Stomach smooth muscle (tissue), 2 donors: ENCODE data around the gene DDR2.

Experiments used
- H3K27ac ChIP-seq: one replicate; pipeline ENCODE4 v1.7.0; 2013; ENCODE audit warnings: mild to moderate bottlenecking, low read length, inconsistent platforms
- H3K27me3 ChIP-seq, 2 donors: one replicate each; pipeline ENCODE4 v1.7.0; 2013; ENCODE audit warnings: low read length in 2 of 2; ENCODE audit not compliant: insufficient read depth in 2 of 2, control insufficient read depth in 1 of 2
- H3K36me3 ChIP-seq, 2 donors: one replicate each; pipeline ENCODE4 v1.7.0; 2013; ENCODE audit warnings: low read length in 2 of 2; ENCODE audit not compliant: control insufficient read depth in 2 of 2, insufficient read depth in 2 of 2
- H3K4me1 ChIP-seq: one replicate; pipeline ENCODE4 v1.7.0; 2013; ENCODE audit warnings: low read length; ENCODE audit not compliant: control insufficient read depth, insufficient read depth
- H3K4me3 ChIP-seq, 2 donors: one replicate each; pipeline ENCODE4 v1.7.0; 2013; ENCODE audit warnings: low read length in 2 of 2
- H3K9ac ChIP-seq, 2 donors: one replicate each; pipeline ENCODE4 v1.7.0; 2013; ENCODE audit warnings: low read length in 2 of 2, mild to moderate bottlenecking in 1 of 2
- H3K9me3 ChIP-seq, 2 donors: one replicate each; pipeline ENCODE4 v1.7.0; 2013; ENCODE audit warnings: low read length in 2 of 2; ENCODE audit not compliant: control insufficient read depth in 2 of 2
- donor health status: healthy.
- donor health status: Pancreatic carcinoma.

DDR2 gene

DNA sequence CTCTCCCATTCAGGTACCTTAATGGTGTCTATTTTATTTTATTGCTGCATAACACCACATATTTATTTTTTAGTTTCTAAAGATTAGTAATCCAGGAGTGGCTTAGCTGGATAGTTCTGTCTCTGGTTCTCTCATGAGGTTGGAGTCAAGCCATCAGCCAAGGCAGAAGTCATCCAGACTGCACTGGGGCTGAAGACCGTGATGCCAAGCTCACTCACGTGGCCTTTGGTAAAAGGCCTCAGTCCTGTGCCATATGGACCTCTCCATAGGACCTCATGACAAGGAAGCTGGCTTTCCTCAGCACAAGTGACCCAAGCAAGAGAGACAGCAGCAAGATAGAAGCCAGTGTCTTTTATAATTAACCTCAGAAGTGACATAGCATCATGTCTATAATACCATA lies 23.0 kb upstream of the DDR2 start:
- H3K4me3 ChIP-seq, result no peak overlapping the region
- no peaks in the 10 kb centered on the region for H3K27me3 ChIP-seq
- H3K9ac ChIP-seq, result no peak overlapping the region
- H3K27ac ChIP-seq, result no peak overlapping the region
- no peaks in the 10 kb centered on the region for H3K9me3 ChIP-seq
- H3K4me1 ChIP-seq, result peaks cover 11% of the 10 kb centered on the region
- H3K36me3 ChIP-seq, result peaks cover 0 to 5% of the 10 kb centered on the region in 2 donors

DNA sequence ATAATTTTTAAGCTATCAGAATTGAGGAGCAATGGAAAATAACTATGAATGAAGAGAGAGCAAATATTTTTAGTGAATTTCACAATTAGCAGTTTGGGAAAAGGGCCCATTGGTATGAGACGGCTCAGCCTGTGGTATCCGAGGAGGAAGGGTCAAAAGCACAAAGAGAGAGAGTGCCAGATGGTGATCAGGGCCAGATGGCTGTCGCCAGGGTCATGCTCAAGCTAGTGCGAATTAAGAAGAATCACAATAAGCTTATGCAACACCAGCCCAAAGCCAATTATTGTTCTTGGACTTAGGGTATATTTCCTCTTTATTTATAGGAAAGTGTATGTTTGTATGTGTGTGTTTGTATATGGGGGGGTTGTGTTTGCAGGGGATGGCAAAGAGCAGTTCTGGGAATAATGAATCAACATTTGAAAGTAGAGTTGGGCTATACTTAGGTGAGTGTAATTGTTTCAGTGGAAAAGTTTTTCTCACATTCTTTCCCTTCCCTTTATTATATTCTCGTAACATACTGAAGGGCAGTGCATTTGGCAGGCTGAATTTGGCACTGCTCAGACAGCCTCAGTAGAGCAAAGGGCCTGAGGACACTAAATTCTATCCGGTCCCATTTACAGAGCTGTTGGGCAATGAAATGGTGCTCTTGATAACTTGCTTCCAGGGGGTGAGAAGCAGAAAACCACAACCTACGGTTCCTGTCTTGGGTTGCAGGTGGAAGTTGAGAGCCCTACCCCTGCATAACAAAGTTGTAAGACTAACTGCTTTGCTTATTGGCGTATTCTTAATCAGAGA lies 19.5 kb upstream of the DDR2 start:
- H3K9me3 ChIP-seq, result peaks cover 0 to 16% of the 10 kb centered on the region in 2 donors
- peak overlapping the region; percentile 66 for H3K27ac ChIP-seq
- H3K4me3 ChIP-seq, result peak overlapping the region in 1 of 2 donors; percentile 12
- peaks cover 11% of the 10 kb centered on the region for H3K4me1 ChIP-seq
- H3K27me3 ChIP-seq, result no peaks in the 10 kb centered on the region
- peaks cover 0 to 5% of the 10 kb centered on the region in 2 donors for H3K36me3 ChIP-seq
- peak overlapping the region in 1 of 2 donors; percentile 56 for H3K9ac ChIP-seq

DNA sequence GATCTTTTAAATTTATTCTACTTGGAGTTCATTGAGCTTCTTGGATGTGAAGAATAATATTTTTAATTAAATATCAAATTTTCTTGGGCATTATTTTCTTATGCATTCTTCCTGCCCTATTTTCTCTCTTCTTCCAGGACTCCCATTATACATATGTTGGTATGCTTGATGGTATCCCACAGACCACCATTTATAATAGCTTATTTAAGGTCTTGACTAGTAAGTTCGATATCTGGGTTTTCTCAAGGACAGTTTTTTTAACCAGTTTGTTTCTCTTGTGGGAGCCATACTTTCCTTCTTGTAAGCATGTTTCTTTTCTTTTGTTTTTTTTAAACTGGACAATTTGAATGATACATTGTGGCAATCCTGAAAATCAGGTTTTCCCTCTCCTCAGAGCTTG lies 15.4 kb upstream of the DDR2 start:
- H3K4me1 ChIP-seq, result peaks cover 11% of the 10 kb centered on the region
- H3K4me3 ChIP-seq, result no peak overlapping the region
- no peak overlapping the region for H3K9ac ChIP-seq
- no peaks in the 10 kb centered on the region for H3K27me3 ChIP-seq
- H3K36me3 ChIP-seq, result no peaks in the 10 kb centered on the region
- H3K9me3 ChIP-seq, result peaks cover 0 to 16% of the 10 kb centered on the region in 2 donors
- no peak overlapping the region for H3K27ac ChIP-seq

DNA sequence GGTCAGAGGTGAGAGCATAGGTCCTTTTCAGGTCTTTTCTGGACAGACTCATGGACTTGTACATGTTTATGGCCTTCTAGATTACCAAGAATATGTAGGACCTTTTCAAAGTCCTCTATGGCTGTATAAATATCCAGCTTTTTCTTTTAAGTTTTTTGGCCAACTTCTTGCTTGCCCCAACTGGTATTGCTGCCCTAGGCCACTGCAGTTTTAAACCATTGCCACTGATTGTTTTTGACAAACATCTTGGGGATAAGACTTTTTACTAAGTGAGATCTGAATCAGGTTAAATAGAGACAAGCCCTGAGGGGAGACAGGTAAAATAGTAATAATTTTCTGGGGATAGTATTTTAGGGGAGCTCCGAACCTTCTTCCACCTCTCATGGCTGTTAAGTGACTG lies 14.8 kb upstream of the DDR2 start:
- peaks cover 11% of the 10 kb centered on the region for H3K4me1 ChIP-seq
- no peak overlapping the region for H3K9ac ChIP-seq
- H3K36me3 ChIP-seq, result no peaks in the 10 kb centered on the region
- H3K4me3 ChIP-seq, result no peak overlapping the region
- H3K27ac ChIP-seq, result no peak overlapping the region
- no peaks in the 10 kb centered on the region for H3K27me3 ChIP-seq
- H3K9me3 ChIP-seq, result peaks cover 0 to 16% of the 10 kb centered on the region in 2 donors

DNA sequence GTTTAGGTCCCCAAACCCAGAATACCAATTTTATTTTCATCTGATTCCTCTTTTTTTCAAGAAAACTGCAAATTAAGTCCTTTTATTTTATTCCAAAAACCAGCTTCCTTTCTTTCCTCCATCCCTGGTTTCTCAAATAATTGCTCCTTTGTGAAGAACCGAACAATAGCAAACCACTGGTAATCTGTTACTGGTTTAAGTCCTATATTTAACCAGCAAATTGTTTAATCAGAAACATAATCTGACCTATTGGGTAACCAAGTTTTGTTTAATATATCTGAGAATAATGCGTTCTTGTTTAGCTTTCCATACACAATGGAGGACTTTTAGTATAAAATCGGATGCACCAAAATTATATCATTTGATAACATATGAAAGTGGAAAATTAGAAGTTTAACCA lies 13.2 kb upstream of the DDR2 start:
- H3K9me3 ChIP-seq, result peaks cover 0 to 16% of the 10 kb centered on the region in 2 donors
- no peak overlapping the region for H3K4me3 ChIP-seq
- H3K27ac ChIP-seq, result no peak overlapping the region
- no peaks in the 10 kb centered on the region for H3K27me3 ChIP-seq
- H3K36me3 ChIP-seq, result no peaks in the 10 kb centered on the region
- no peaks in the 10 kb centered on the region for H3K4me1 ChIP-seq
- no peak overlapping the region for H3K9ac ChIP-seq

DNA sequence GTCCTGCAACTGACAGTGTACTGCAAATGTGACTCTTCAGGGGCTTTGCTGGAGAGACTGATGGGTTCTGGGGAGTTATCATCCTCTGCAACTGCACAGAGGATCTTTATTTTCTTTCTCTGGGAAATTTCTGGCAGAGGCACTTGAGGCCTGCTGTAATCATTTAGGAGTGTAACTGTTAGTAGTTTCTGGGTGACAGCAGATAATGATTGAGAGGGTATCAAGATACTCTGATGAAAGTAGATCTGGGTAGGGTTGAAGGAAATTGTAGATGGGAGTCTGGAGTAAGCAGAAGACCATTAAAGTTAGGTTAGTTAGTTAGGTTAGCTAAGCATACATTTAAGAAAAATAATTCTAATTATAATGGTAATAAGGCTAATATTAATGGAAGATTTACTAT lies 11.0 kb upstream of the DDR2 start:
- peaks cover 0 to 13% of the 10 kb centered on the region in 2 donors for H3K9me3 ChIP-seq

DNA sequence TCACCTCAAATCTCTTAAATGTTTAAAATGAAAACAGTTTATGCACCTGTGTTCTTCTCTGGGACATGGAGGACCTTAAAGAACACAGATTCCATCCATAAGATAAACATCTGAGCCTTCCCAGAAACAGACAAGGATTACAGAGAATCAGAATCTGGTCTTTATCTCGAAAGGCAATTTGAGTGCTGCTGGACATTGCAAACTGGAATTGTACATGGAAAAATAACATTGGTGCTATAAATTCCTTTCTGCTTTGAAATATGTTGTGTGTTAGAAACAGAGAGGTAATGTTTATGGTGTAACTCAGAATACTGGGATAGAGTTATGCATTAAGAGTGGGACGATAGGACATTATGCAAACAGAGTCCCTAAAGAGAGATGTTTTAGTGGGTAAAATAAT lies 6.6 kb upstream of the DDR2 start:
- Histone ChIP-seq H3K4me1 (peaks cover 30% of the 10 kb centered on the region), H3K4me3 (no peak overlapping the region), H3K9ac (peak overlapping the region in 1 of 2 donors; percentile 29), H3K27ac (peak overlapping the region; percentile 85), H3K36me3 (no peaks in the 10 kb centered on the region), H3K27me3 (no peaks in the 10 kb centered on the region), H3K9me3 (no peaks in the 10 kb centered on the region)

More for the DNA sequence above, 11.0 kb upstream of the DDR2 start:
- Histone ChIP-seq H3K9ac (no peak overlapping the region), H3K4me1 (peaks cover 12% of the 10 kb centered on the region), H3K27me3 (no peaks in the 10 kb centered on the region), H3K27ac (no peak overlapping the region), H3K4me3 (no peak overlapping the region), H3K36me3 (no peaks in the 10 kb centered on the region)

DNA sequence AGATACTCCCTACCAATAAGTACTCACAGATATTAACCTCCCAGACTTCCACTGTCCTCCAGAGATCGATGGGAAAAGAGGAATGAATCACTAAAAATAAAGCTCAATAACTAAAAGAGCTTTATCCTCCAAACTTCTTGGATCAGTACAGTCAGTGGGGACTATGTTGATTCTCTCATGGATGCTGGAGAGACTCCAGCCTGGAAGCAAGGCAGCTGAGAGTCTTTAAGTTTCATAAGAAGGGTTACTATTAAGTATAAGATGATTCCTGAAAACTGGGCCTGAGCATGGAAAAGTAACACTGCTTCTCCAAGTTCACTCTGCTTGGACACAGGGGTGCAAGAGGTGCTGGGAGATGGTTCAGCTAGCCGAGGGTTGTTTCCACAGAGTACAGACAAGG lies 6.2 kb upstream of the DDR2 start:
- peak overlapping the region; percentile 68 to 72 for H3K9ac ChIP-seq
- peak overlapping the region; percentile 27 to 60 for H3K4me3 ChIP-seq

DNA sequence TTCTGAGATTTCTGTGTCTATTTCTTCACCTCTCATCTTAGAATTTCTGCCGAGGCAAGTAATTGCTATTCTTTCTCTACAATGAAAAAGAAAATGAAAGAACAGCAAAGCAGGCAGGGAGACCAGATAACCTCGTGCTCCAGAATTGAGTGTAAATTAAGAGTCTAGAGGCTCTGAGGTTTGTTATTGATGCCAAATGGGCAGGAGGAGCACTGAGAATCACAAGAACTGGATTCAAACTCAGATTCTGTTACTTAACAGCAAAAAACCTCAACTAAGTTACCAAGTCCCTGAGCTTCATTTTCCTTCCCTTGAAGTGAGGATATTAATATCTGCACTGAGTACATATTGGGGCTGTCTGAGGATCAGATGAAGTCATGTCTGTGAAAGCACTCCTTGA lies 5.5 kb upstream of the DDR2 start:
- peak overlapping the region; percentile 68 to 72 for H3K9ac ChIP-seq
- no peaks in the 10 kb centered on the region for H3K27me3 ChIP-seq
- H3K4me3 ChIP-seq, result peak overlapping the region; percentile 27 to 60
- peaks cover 37% of the 10 kb centered on the region for H3K4me1 ChIP-seq
- H3K9me3 ChIP-seq, result no peaks in the 10 kb centered on the region
- H3K36me3 ChIP-seq, result no peaks in the 10 kb centered on the region
- H3K27ac ChIP-seq, result peak overlapping the region; percentile 85

More for the DNA sequence above, 6.2 kb upstream of the DDR2 start:
- Histone ChIP-seq H3K36me3 (no peaks in the 10 kb centered on the region), H3K9me3 (no peaks in the 10 kb centered on the region), H3K27me3 (no peaks in the 10 kb centered on the region), H3K4me1 (peaks cover 35% of the 10 kb centered on the region), H3K27ac (peak overlapping the region; percentile 85)

DNA sequence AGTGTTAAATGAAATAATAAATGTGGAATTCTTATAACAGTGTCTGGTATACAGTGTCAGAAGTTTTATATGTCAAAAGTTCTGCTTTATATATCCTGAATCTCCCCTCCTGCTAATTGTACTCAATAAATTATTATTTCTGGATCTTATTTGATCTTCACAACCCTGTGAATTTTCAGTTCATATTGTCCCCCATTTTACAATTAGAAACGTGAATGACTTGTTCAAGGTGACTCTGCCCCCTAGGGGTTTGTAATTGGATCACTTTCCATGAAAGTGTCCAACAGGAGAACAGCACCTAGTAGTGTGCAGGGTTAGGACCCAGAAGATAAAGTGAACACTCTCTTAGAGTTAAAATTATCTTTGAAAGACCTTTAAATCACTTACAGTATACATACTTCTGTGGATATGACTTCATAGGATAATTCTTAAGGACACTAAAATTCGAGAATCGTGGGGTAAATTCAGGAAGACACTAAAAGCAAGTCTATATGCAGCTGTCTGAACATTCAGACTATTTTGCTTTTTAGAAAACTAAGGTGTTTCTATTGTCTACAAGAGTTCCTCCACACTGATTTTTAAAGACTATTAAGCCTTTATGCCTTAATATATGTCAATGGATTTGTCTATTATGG lies 4.5 kb upstream of the DDR2 start:
- peak overlapping the region in 1 of 2 donors; percentile 72 for H3K9ac ChIP-seq
- H3K4me3 ChIP-seq, result no peak overlapping the region
- H3K9me3 ChIP-seq, result no peaks in the 10 kb centered on the region
- H3K27ac ChIP-seq, result peak overlapping the region; percentile 85
- no peaks in the 10 kb centered on the region for H3K36me3 ChIP-seq
- H3K4me1 ChIP-seq, result peaks cover 37% of the 10 kb centered on the region
- no peaks in the 10 kb centered on the region for H3K27me3 ChIP-seq
